ENCODE measurements around the gene ESRRA.

ESRRA gene

DNA sequence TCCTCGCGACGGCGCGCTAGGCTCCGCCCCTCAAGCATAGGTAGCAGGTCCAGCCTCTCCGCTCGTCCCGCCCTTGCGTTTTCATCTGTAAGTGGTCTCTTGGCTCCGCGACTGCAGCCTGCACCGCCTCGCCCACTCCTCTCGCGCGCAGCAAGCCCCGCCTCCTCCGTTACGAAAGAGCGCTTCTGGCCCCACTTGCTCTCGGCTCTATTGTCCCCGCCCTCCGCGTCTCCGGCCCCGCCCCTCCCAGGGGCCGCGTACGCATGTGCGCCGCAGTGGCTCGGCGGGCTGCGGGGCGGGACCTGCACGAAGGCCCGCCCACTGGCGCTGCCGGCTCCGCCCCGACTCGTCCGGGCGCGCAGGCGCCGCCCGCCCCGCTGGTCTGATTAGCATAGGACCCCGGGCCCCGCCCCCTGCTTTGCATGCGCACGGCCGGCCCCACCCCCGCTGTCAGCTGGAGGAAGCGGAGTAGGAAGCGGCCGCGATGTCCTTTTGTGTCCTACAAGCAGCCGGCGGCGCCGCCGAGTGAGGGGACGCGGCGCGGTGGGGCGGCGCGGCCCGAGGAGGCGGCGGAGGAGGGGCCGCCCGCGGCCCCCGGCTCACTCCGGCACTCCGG, at the start of gene ESRRA:
TSS of gene ESRRA (plus strand) at position 450 of the 616 bp plus-strand sequence. CDS start 1,656 bp downstream, outside the sequence.
- DNase-seq: peak; percentile 98

DNA sequence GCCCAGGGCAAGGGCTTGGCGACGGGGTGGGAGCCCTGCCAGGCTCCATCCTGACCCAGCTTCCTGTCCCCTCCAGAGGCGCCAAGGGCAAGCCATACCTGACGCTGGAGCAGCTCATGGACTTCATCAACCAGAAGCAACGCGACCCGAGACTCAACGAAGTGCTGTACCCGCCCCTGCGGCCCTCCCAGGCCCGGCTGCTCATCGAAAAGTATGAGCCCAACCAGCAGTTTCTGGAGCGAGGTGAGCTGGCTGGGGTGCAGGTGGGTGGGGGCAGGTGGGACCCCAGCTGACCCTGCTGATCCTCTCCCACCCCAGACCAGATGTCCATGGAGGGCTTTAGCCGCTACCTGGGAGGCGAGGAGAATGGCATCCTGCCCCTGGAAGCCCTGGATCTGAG, 49.0 kb upstream of the ESRRA start:
- no peak for DNase-seq

GRCh38 chr11:64258356-64258755, 47.0 kb upstream of the ESRRA start:
- DNase-seq: no peak

DNA sequence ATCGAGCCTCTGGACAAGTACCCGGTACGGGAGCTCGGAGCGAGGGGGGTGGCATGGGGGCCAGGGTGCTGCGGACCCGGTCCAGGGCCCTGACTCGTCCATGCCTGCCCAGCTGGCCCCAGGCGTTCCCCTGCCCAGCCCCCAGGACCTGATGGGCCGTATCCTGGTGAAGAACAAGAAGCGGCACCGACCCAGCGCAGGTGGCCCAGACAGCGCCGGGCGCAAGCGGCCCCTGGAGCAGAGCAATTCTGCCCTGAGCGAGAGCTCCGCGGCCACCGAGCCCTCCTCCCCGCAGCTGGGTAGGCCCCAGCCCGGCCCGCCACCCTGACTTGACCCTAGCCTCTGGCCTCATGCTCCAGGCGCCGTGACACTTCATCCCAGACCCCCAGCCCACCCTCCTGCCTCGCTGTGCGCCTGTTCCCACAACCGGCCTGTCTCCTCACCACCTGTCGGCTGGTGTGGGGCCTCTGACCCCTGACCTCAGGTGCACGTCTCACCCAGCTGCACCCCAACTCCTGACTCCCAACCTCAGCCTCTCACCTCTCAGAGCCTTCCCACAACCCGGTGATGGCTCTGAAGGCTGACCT, 46.3 kb upstream of the ESRRA start:
- no peak for DNase-seq

DNA sequence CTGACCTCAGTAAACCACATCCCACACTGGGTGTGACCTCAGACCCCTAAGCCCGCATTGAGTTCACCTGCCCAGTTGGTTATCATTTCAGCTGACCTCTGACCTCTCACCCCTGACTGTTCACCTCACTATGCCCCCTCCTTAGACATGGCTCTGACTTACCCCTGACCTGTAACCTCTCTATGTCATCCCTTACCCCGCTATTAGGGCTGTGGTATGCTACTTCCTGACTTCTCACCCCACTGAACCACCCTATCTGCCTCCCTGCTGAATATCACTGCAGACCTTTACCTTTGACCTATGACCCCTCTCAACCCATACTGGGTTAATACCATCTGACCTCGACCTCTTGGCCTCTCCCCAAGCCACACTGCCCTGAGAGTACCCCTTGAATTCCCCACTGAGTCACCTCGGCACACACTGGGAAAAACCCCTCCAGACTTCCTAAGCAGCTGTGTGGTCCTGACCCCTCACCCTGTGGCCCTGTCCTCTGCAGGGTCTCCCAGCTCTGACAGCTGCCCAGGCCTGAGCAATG, 45.7 kb upstream of the ESRRA start:
- DNase-seq: no peak

DNA sequence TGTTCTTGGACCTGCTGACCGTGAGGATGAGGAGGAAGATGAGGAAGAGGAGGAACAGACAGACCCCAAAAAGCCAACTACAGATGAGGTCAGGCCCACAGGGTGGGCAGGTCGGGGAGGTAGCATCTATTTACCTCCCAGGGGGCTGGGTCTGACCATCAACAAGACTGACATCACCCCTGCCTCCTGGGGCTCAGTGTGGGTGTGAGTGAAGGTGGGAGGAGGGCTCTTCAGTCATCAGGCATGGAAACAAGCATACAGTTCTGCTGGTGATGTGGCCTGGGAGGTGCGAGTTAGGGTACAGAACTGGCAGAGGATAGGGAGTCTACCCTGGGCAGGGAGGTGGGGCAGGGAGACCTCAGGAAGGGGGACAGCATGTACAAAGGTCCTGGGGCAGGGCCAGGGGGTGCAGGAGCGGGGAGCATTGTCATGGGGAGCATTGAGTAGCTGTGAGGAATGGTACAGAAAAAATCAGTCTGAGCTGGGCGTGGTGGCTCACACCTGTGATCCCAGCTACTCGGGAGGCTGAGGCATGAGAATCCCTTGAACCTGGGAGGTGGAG, 45.1 kb upstream of the ESRRA start:
- DNase-seq: no peak

GRCh38 chr11:64261556-64262080, 43.7 kb upstream of the ESRRA start:
- DNase-seq: no peak

- no peak for DNase-seq
These were observed 42.9 kb upstream of the ESRRA start for GRCh38 chr11:64262271-64263002.

DNA sequence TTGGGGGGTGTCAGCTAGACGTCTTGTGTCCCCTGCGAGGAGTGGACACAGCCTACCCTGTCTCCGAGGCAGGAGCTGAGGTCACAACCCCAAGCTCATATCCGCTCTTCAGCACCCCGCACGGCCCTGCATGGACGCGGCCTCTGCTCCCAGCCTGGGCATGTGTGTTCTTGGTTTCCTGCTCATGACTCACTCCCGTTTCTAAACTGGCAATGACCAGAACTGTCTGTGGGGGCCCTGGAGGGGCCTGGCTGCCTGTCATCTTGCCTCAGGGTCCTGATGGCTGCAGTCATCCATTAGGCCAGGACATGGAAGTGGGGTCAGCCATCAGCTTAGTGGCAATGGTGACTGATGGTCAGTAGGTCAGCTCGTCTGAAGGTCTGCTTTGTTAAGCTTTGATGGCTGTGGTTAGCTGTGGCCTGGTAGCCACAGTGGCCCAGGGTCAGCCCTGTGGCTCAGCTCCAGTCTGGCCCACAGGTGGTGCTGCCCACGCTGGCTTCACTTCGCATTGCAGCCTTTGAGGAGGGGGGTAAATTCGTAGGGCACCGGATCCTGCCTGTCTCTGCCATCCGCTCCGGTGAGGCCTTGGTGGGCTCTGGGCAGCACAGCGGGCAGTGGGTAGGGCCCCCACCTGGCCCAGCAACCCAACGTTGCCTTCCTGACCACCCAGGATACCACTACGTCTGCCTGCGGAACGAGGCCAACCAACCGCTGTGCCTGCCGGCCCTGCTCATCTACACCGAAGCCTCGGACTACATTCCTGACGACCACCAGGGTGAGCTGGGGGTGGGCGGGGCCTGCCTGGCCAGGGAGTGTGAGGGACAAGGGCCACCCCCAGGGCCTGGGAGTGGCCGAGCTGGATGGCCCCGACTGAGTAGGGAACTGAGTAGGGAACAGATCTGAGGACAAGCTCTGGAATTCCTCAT, 42.0 kb upstream of the ESRRA start:
- DNase-seq: no peak

GRCh38 chr11:64263947-64264317, 41.4 kb upstream of the ESRRA start:
- no peak for DNase-seq

DNA sequence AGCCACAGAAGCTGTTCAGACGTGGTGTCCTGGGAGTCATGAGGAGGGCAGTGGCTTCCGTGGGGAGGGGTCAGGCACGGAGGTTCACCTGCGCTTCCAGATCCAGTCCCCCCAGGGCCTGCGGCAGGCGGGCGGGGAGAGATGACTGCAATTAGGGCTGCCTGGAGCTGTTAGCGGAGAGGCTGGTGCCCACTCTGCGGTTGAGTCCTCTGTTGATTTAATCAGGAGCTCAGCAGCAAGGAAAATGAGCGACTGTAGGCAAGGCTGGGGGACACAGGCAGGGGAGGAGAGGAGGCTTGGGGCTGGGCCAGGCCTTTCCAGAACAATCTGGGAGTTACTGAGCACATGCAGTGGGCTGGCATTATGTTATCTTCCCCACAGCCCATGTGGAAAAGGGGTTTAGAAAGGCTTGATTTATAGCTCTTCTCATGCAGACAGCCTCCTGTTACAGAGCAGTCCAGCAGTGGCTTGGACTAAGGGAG, 40.9 kb upstream of the ESRRA start:
- DNase-seq: no peak

- DNase-seq: no peak
These were observed 39.9 kb upstream of the ESRRA start for GRCh38 chr11:64265176-64266160.

GRCh38 chr11:64266339-64266738, 39.0 kb upstream of the ESRRA start:
- no peak for DNase-seq

DNA sequence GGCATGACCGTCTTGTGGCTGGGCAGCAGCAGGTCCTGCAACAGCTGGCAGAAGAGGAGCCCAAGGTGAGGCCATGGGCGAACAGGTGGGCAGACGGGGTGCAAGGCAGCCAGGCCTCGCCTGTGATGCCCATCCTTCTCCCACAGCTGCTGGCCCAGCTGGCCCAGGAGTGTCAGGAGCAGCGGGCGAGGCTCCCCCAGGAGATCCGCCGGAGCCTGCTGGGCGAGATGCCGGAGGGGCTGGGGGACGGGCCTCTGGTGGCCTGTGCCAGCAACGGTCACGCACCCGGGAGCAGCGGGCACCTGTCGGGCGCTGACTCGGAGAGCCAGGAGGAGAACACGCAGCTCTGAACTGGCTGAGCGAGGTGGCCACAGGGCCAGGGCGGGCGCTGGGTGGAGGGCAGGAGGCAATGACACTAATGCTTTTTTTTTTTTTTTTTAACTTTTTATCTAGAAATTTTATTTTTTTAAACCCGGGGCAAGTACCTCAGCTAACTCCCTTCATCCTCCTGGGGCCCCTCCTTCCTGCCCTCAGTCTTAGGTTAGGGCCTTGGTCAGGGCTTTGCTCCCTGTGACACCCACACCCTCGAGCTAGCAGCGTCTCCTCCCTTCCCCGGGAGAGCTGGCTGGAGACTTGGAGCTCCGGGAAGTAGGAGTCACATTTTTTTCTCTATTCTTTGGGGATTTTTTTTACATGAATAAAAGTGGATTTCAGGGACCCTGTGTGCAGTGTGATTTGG, 37.9 kb upstream of the ESRRA start:
- no peak for DNase-seq

GRCh38 chr11:64268025-64268892, 37.1 kb upstream of the ESRRA start:
- peak; percentile 72 for DNase-seq

GRCh38 chr11:64268893-64269539, 36.3 kb upstream of the ESRRA start:
- peak; percentile 51 for DNase-seq

DNA sequence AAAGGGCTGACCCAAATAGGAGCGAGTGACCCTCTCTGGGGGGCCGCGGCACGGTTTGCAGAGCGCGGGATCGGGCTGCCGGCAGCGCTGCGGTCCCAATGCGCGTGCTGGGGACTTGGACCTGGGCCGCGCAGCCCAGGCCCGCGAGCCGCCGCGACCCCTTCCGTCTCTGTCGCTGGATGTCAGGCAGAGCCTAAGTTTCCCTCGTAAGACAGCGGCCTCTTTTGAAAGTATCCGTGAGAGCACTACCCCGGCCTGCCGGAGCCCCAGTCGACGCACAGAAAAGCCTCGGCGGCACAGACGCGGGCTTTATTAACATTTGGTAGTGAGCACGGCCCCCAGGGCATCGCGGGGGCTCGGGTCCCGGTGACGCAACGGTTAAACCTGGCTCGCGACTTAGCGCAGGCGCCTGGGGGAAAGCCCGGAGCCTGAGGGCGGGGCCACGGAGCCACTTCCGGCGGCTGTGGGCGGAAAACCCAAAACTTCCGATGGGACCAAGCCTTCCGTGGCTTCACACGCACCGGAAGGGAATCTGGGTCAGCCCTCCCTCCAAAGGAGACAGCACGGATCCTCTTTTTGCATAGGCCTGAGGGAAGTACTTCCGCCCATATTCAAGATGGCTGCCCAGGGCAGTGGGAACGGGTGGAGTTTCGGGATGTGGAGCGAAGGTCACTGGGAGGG, 35.6 kb upstream of the ESRRA start:
- peak; percentile 100 for DNase-seq
